Fibroblast of lung (primary cell): ENCODE data around the gene STK32B.

Experiments used
- EZH2 ChIP-seq: IDR thresholded peaks from 2 replicates; pipeline ENCODE4 v1.5.1; 2012; ENCODE audit warnings: low read length, control low read depth, mild to moderate bottlenecking; ENCODE audit errors: missing control alignments
- TF ChIP-seq, protein P1 (sequence below), 2 donors: IDR thresholded peaks in 1 of 2; conservative IDR thresholded peaks in 1 of 2; 1 replicate in 1 of 2; 2 replicates in 1 of 2; pipeline ENCODE4 v1.5.1; 2011 to 2012; ENCODE audit warnings: low read length in 2 of 2, control low read depth in 1 of 2, inconsistent platforms in 1 of 2, low read depth in 1 of 2, mild to moderate bottlenecking in 1 of 2

GRCh38 chr4:5371415-5372190 lies 320.3 kb downstream of the STK32B start:
- TF ChIP-seq, protein P1, sequence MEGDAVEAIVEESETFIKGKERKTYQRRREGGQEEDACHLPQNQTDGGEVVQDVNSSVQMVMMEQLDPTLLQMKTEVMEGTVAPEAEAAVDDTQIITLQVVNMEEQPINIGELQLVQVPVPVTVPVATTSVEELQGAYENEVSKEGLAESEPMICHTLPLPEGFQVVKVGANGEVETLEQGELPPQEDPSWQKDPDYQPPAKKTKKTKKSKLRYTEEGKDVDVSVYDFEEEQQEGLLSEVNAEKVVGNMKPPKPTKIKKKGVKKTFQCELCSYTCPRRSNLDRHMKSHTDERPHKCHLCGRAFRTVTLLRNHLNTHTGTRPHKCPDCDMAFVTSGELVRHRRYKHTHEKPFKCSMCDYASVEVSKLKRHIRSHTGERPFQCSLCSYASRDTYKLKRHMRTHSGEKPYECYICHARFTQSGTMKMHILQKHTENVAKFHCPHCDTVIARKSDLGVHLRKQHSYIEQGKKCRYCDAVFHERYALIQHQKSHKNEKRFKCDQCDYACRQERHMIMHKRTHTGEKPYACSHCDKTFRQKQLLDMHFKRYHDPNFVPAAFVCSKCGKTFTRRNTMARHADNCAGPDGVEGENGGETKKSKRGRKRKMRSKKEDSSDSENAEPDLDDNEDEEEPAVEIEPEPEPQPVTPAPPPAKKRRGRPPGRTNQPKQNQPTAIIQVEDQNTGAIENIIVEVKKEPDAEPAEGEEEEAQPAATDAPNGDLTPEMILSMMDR (conservative IDR thresholded peaks at IDR 0.05 in 1 of 2, IDR thresholded peaks at IDR 0.05 in 1 of 2; ENCODE audit: low read depth in 1 of 2, low read length in 2 of 2): no peak
- TF ChIP-seq EZH2: no peak
